HG03571 (cell line): ENCODE measurements around the gene MIGA2.

Source experiments
- ATAC-seq: cut with Tn5 transposase; IDR thresholded peaks from one replicate; pipeline ENCODE4 v1.9.1; 2021; ENCODE audit not compliant: unreplicated experiment

Gene MIGA2

DNA sequence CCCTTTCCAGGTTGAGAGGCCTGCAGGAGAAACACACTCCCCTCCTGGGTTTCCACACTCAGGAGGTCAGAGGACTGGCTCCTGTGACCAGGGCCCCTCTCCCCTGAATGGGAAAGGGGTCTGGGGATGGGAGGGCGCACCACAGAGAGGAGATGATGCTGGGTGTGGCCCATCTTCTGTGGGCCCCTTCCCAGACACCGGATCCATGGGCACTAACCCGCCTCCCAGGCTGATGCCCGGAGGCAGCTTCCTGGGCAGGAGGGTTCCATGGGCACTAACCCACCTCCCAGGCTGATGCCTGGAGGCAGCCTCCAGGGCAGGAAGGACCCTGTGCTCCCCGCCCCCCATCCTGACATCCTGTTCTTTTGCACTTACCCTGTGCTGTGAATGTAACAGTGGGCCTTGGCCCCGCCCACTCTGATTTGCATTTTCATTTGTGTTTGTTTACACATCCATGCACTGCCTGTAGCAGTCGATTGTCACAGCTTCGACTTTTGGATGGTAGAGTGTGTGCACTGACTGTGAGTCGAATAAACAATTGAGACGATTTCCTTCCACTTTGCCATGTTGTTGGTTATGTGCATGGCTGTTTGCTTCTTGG, 35.2 kb downstream of the MIGA2 start:
- no peak for ATAC-seq

DNA sequence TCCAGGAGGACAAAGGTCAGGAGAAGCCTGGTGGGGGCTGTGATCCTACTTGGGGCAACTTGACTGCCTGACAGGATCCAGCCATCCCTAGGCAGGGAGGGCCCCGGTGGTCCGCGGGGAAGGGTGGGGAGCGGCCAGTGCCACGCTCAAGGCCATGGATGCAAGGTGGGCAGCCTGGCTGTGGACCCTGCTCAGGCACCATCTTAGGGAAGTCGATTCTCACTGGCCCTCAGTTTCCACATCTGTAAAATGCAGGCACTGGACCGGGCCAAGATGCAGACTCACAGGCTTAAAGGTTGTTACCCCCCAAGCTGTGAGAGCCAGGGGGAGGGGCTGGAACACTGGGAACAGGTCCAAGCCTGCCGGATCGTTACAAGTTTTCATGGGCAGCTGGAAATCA, 35.7 kb downstream of the MIGA2 start:
- no peak for ATAC-seq

DNA sequence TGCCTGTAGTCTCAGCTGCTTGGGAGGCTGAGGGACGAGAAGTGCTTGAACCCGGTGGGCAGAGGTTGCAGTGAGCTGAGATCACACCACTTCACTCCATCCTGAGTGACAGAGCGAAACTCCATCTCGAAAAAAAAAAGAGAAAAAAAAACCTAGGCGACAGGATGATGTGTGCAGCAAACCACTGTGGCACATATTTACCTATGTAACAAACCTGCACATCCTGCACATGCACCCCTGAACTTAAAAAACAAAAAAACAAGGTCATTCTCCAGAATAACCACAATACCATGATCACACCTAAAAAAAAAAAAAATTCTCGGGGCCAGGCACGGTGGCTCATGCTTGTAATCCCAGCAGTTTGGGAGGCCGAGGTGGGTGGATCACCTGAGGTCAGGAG, 37.0 kb downstream of the MIGA2 start:
- no peak for ATAC-seq

DNA sequence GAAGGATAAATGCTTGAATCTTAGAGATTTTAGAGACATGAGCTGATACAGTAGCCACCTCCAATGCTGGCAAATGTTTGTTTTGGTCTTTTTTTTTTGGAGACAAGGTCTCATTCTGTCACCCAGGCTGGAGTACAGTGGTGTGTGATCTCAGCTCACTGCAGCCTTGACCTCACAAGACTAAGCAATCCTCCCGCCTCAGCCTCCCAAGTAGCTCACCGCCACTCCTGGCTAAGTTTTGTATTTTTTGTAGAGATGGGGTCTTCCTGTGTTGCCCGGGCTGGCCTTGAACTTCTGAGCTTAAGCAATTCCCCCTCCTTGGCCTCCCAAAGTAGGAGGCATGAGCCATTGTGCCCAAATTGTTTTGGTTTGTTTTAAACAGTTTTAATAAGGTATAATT, 37.7 kb downstream of the MIGA2 start:
- ATAC-seq: no peak

DNA sequence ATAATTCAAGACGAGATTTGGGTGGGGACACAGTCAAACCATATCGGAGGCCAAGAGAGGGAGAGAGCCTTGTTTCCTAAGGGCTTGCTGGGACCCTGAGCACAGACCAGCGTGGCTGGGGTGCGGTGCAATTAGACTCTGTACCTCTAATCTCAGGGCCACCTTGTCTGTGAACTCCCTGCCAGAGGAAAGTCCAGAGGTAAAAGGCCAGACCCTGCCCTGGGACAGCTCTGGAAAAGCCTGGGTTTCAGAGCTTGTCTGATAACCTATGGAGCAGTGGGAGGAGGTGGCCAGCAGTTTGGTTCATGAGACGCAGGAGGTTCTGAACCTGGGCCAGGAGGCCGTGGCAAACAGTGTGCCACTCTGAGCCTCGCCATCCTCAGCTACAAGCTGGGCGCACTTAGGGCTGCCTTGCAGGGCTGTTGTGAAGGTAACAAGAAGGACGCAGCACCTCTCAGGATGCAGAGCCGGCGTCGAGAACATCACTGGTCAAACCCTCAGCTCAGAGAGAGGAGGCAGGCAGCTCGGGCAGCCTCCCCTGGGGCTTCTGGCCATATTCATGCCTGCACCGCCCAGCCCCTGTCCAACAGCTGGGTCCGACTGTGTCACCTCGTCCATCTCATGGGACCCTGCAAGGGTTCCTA, 39.7 kb downstream of the MIGA2 start:
- no peak for ATAC-seq

DNA sequence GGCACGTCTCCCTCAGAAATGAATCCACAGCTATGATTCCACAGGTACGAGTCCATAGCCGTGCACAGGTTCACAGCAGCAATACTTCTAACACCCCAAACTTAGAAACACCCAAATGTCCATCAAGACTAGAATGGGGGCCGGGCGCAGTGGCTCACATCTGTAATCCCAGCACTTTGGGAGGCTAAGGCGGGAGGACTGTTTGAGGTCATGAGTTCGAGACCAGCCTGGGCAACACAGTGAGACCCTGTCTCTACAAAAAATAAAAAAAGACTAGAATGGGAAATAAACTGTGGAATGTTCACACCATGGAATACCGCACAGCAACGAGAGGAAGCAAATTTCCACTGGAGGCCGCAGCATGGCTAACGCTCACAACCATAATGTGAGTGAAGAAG, 40.2 kb downstream of the MIGA2 start:
- no peak for ATAC-seq

DNA sequence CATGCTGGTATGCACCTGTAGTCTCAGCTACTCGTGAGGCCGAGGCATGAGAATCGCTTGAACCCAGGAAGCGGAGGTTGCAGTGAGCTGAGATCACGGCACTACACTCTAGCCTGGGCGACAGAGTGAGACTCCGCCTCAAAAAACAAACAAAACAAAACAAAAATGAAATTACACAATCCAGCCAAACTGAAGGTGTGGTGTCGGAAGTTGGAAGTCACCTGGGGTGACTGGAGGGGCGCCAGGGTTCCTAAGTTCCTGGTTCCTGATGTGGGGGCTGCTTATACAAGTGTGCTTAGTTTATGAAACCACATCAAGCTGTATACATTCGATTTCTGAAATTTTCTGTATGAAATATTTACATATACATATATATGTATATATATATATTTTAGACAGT, 40.8 kb downstream of the MIGA2 start:
- ATAC-seq: no peak

DNA sequence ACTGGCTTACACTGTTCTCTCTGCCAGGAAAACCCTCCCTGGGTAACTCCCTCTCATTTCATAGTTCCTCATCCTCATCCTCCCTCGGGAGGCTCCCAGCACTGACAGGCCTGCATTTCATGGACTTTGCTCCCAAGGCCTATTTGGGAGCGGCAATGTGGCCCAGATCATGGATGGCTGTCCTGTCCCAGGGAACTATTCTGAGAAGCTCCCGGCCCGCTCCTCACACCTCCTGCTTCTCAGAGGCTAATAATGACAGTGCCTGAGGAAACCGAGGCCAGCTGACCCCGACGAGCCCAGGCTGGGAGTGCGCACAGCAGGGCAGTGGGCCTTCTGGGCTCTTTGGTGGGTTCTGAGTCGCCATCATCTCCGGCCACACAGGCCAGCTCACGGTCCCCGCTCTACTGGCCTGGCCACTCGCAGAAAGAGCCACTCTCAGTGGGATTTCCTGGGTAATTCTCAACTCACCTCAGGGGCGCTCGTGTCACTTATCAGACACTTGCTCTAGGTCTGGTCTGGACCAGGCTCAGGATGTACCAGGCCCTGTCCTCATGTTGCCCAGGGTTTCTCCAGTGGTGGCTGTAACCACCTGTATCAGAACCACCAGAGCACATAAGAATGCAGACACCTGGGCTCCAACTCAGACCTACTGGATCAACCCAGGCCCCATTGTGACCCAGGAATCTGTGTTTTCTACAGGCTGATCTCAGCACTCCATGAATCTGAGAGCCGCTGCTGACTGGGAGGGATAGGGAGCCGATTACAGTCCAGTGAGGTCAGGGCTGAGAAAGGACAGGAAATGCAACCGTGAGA, 42.5 kb downstream of the MIGA2 start:
- no peak for ATAC-seq

DNA sequence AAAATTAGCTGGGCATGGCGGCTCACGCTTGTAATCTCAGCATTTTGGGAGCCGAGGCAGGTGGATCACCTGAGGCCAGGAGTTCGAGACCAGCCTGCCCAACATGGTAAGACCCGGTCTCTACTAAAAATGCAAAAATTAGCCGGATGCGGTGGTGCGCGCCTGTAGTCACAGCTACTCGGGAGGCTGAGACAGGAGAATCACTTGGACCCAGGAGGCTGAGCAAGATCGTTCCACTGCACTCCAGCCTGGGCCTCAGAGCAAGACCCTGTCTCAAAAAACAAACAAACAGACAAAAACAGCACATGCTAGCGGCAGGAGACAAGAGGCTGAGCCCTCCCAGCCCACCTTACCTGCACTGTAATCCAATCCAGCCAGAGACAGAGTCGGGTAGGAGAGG, 43.4 kb downstream of the MIGA2 start:
- no peak for ATAC-seq

DNA sequence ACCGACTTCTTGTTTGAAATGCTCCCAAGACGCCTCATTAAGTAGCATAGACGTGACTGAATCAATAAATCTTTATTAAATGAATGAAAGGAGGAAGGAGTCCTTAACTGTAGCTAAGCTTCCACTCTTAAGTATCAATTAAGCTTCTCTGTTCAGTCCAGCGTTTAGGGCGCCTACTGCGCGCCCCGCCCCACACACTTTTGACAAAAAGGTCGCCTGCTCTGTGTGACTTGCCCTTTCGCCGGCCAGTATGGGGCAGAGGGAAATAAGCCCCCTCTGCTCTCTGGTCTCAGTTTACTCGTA, 43.8 kb downstream of the MIGA2 start:
- no peak for ATAC-seq

DNA sequence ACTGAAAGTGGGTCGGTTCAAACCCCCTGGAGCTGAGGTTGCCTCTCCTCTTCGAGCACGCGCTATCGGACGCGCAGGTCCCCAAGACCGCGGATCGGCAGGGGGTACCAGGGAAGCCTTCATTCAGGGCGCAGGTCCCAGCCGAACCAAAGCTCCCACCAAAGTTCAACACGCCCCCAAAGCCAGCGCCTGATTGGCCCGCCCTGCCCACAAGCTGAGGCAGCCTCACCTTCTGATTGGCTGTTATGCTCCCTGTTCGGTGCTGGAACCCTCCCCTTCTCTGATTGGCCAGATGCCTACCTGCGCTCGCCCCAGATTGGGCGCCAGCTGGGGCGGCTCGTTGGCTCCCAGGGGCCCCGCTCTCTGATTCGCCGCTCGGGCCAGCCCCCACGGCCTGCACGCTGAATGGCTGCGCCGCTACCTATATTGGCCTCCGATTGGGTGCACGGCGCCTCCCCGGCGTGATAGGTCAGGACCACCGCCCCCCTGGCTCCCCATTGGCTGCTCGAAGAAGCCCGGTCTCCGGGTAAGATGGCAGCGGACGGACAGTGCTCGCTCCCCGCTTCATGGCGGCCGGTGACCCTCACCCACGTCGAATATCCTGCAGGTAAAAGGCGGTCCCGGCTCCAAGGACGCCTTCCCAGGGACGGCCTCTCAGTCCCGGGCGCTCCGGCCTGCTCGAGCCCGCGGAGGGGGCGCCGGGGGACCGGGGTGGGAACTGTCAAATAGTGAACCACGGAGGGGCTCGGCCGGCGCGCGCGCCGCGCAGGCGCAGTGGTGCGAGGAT, 44.4 kb downstream of the MIGA2 start, which contains the start of gene DOLPP1:
DOLPP1 (plus strand) TSS at position 511 of the 787 bp plus-strand sequence; CDS start at position 532, 21 bp downstream.
- ATAC-seq: peak; percentile 87

DNA sequence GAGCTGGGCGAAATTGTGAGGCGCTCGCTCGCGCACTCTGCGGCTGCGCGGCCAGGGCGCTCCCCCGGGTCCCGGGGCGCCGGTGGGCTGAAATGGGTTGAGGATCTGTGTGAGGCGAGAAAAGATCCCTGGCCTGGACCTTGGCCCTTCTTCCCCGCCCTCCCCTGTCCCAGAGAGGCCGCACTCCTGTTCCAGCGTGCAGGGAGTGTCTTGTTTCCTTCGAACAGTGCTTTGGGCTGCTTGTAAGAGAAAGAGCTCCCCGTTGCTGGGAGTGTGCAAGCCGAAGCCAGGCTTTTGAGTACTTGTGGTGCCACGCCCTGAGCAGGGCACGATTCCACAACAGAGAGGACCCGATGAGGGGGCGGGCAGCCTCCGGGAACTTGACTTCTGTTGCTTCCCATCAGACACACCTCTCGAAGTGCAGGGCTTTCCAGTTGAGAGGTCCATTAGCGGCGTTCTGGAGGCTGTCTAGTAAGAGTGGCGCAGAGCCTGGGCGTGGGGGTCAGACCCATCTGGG, 45.0 kb downstream of the MIGA2 start:
- no peak for ATAC-seq

DNA sequence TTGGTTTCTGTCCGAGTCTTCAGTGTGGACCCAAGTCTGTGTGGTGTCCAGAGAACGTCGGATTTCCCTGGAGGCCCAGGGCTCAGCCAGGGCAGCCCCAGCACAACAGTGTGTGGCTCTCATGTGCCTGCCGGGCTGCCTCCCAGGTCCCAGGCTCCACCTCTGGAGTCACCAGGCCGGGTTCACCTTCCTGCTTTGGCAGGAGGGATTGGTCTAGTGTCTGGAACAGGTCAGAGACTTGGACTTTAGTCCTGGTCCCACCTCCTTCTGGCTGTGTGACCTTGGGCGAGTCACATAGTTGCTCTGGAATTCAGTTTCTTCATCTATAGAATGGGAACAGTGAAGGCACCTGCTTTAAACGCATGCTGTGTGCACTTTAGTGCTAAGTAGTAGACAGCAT, 47.7 kb downstream of the MIGA2 start:
- no peak for ATAC-seq

DNA sequence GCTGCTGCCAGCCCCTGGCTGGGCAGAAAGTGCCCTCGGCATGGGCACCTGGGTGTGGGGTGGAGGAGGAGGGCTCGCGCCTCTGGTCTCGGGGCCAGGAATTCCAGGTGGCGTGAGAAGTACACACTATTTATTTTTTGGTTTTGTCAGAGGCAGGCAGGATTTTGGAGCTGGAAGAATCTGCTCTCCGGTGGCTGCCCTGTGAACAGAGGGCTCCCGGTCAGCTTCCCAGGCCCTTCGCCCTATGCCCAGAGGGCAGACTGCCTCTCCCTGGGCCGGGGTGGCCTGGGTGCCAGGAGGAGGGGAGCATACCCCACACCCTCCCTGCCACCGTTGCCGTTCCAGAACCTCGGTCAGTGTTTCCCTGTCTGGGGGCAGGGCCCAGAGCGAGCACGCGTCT, 52.8 kb downstream of the MIGA2 start:
- ATAC-seq: no peak

DNA sequence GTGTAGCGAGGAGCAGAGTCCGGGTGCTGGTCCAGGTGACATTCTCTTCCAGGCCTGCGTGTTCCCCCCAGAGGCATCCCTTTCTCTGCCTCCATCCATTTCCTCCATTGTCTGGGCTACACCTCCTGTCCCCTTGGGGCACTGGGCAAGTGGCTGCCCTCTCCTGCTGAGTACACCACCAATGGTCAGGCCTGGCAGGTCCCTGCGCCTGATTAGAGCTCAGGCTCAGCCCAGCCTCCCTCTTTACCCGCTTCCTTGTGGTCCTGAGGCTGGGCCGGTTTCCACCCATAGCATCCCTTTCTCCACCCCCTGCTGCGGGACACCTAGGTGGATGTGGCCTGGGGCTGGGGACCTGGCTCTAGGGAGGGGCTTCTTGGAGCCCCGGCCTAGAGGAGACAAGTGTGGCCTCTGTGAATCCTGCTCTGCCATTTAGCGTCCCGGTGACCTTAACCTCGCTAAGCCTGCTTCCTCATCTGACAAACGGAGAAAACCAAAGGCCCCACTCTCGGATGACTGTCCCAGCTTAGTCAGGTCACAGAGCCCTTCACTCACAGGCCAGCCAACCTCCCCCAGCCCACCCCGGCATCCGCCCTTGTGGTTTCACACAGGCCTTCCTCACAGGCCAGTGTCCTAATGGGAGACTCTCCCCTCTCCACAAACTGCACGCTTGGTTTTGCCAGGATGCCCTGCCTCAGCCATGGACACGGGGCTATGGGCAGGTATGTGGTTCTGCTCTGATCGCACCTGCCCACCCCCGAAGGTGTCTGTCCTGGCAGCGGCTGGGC, 57.4 kb downstream of the MIGA2 start:
- ATAC-seq: no peak

DNA sequence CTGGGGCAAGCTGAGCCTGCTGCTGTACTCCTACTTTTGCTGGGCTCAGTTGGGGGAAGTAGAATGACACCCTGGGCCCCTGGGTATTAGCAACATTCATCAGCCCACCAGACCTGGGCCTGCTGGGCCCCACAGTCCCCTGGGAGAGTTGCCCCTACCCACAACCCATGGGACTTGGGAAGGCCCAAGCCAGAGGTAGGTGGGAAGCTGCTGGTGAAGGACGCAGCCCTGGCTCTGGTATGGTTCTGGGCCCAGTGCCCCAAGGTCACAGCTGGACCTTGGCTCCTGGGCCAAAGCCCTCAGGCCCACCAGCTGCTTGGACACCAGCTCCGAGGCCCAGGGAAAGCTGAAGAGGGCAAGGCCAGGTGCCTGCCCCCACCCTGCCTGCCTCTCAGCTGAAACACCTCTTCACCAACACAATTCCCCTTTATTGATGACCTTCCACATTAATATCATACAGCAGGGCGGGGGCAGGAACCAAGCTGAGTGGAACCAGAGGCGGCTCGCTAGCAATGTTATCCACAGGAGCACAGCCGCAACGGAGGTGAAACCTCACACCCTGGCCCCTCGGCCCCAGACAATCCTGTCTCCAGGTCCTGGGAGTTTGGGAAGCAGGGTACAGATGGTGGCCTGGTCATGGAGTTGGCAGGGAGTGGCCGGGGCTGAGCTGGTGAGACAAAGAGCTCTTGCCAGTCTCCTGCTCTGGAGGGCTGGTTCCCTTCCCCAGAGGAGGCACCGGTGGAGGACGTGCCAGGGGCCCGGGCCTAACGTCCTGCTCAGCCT, 58.2 kb downstream of the MIGA2 start:
- no peak for ATAC-seq

DNA sequence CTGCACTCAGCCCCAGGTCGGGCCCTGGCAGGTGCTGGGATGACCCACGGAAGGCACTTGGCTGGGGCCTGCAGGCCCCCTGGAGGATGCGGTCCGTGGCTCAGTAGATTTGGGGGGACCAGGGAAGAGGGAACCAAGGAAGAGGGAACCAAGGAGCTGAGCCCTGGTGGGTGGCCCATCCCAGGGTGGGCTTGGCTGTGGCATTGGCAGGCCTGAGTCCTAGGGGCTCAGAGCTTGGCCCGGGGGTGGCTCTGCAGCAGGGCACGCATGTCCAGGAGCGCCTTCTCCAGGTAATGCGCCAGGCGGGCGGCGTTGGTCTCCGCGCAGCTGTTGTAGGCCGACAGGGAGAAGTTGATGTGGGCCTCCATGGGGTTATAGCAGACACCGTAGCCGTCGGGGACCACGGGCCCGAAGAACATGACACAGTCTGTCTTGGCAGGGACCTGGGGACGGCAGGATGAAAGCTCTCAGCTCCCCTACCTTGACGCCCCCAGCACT, 58.8 kb downstream of the MIGA2 start:
- no peak for ATAC-seq

DNA sequence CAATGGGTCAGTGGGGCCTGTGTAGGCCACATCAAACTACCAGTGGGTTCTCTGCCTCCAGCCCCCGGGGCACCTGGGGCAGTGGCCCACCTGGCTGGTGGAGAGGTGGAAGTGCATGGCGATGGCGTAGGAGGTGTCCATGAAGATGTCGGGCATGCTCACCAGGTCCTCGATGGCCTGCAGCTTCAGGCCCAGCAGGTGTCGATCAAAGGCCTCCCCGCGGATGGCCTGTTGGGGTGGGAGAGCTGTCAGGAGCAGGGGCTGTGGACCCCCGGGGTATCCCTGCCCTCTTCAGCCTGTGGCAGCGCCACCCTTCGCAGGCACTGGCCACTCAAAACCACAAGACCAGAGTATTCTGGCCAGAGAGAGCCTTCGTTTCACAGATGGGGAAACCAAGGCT, 59.5 kb downstream of the MIGA2 start:
- ATAC-seq: no peak

DNA sequence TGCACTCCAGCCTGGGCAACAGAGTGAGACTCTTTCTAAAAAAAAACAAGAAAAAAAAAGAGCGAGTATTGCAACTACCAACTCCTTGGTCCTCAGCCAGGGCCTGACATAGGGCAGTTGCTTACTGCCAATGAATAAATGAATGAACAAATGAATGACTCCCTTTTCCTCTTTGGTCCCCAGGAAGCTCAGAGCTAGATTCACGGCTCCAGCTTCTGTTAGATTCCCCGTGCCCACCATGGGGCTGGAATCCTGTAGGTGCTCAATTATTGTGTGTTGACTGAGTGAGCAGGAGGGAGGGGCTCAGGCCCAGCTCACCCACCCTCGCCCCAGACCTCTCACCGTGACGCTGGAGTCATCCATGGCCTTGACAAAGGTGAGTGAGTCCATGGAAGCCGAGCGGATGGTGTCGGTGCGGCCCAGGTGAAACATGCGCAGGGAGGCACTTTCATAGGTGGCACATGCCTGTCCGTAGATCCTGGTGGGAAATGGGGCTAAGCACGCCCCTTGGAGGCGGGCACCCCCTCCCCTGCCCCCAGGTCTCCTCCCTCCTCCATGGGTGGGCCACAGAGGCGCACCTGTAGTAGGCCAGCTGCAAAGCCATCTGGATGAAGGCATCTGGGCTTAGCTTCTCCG, 61.4 kb downstream of the MIGA2 start:
- ATAC-seq: no peak
